T-cell (primary cell): ENCODE data around the gene TMEM86A. TPM values are rescaled to one million over a fixed set of nuclear protein-coding genes. Genes with fewer than 3 reads are reported as not detected.
A peak's percentile ranks its signal among the peaks of the same experiment; 100 is the strongest.

Experiments used
- ATAC-seq, 4 experiments: fragments of 200-7000 bp in 3 of 4; fragments of 150-1000 bp in 1 of 4; cut with Tn5 transposase; replicated peaks in 1 of 4; 1 replicate in 3 of 4; 2 replicates in 1 of 4; pipeline ENCODE4 v1.10.0; 2021; ENCODE audit warnings: moderate library complexity in 3 of 4, mild to moderate bottlenecking in 2 of 4, moderate number of reproducible peaks in 1 of 4
- CTCF ChIA-PET, 2 donors: fragments of 300-600 bp; sonication (Branson Sonifier 250); formaldehyde crosslinking; loops; one replicate each; lab custom pipeline; 2022; ENCODE audit warnings: antibody characterized with exemption in 2 of 2; lab: Charles Lee
- POLR2A ChIA-PET, 2 donors: fragments of 300-600 bp; sonication (Branson Sonifier 250); formaldehyde crosslinking; loops; one replicate each; lab custom pipeline; 2022; ENCODE audit warnings: antibody characterized with exemption in 2 of 2; lab: Charles Lee
- DNase-seq, 35 experiments: peaks; one replicate each; pipeline versions ENCODE4 v3.0.0 to v3.0.0-alpha.2; 2013 to 2023
- H3K27ac ChIP-seq: one replicate; pipeline ENCODE4 v1.5.1; 2013; ENCODE audit warnings: low read length
- H3K27me3 ChIP-seq, 2 experiments: replicated peaks in 1 of 2; 1 replicate in 1 of 2; 2 replicates in 1 of 2; pipeline versions ENCODE4 v1.6.1 to v1.7.0; 2013; ENCODE audit warnings: low read length in 1 of 2, mixed read lengths in 1 of 2; ENCODE audit not compliant: control insufficient read depth in 2 of 2, insufficient read depth in 2 of 2; ENCODE audit errors: extremely low read depth in 1 of 2
- H3K36me3 ChIP-seq, 2 donors: 1 replicate in 1 of 2; 2 replicates in 1 of 2; pipeline versions ENCODE4 v1.6.1 to v1.7.0; 2013; ENCODE audit warnings: low read length in 1 of 2; ENCODE audit not compliant: control insufficient read depth in 2 of 2, insufficient read depth in 1 of 2; ENCODE audit errors: extremely low read depth in 1 of 2
- H3K4me1 ChIP-seq, 2 experiments: 1 replicate in 1 of 2; 2 replicates in 1 of 2; pipeline versions ENCODE4 v1.6.1 to v1.7.0; 2013; ENCODE audit warnings: low read length in 2 of 2, mixed read lengths in 1 of 2; ENCODE audit not compliant: insufficient read depth in 2 of 2, control insufficient read depth in 1 of 2; ENCODE audit errors: extremely low read depth in 1 of 2
- H3K4me3 ChIP-seq, 2 donors: 1 replicate in 1 of 2; 2 replicates in 1 of 2; pipeline versions ENCODE4 v1.5.1 to v1.7.0; 2013; ENCODE audit warnings: mild to moderate bottlenecking in 2 of 2, low read length in 1 of 2, moderate library complexity in 1 of 2; ENCODE audit not compliant: control insufficient read depth in 1 of 2; ENCODE audit errors: extremely low read depth in 1 of 2
- H3K9me3 ChIP-seq: 2 replicates; pipeline ENCODE4 v1.7.0; 2013
- H3K27ac Mint-ChIP-seq, 2 donors: one replicate each; pipeline ENCODE4 v1.8.0; 2020 to 2021; ENCODE audit warnings: mild to moderate bottlenecking in 2 of 2, mixed read lengths in 2 of 2
- H3K27me3 Mint-ChIP-seq, 2 donors: one replicate each; pipeline ENCODE4 v1.8.0; 2021 to 2022; ENCODE audit warnings: mixed read lengths in 2 of 2
- H3K36me3 Mint-ChIP-seq: one replicate; pipeline ENCODE4 v1.8.0; 2021; ENCODE audit warnings: mixed read lengths
- H3K4me1 Mint-ChIP-seq, 3 donors: one replicate each; pipeline ENCODE4 v1.8.0; 2020 to 2022; ENCODE audit warnings: mixed read lengths in 3 of 3, mild to moderate bottlenecking in 1 of 3
- H3K4me3 Mint-ChIP-seq, 3 donors: one replicate each; pipeline ENCODE4 v1.8.0; 2020 to 2022; ENCODE audit warnings: mild to moderate bottlenecking in 3 of 3, mixed read lengths in 3 of 3, moderate library complexity in 3 of 3
- H3K9me3 Mint-ChIP-seq, 3 donors: one replicate each; pipeline ENCODE4 v1.8.0; 2020 to 2022; ENCODE audit warnings: mixed read lengths in 3 of 3
- WGBS: methylation state at CpG from one replicate; pipeline ENCODE4 v1.1.5; 2013; ENCODE audit warnings: missing lambda C conversion rate; ENCODE audit not compliant: insufficient coverage; 5-methylcytosine and 5-hydroxymethylcytosine counted together
- total RNA-seq, 35 experiments: library from RNA in 6 of 35; stranded (reverse) in 6 of 35; fragments of 120-200 nt in 1 of 35; gene quantifications; one replicate each; pipeline versions ENCODE4 v1.2.1 to v1.2.4 and lab custom pipeline; 2013 to 2026

Gene TMEM86A
- total RNA-seq, 5 donors from 2014 or later (not counting 1 experiment from before 2014, with no cell fraction given) = 2.5 to 6.8 (median 3.5) TPM

GRCh38 chr11:18701614-18702216, 3.1 kb downstream of the TMEM86A start:
- no peak overlapping the region for H3K27ac ChIP-seq
- DNase-seq (no peak), ATAC-seq (no peak)
- Mint-ChIP-seq H3K4me3 (no peak overlapping the region), H3K36me3 (no peaks in the 10 kb centered on the region), H3K27me3 (peaks cover 0 to 4% of the 10 kb centered on the region in 2 donors), H3K4me1 (peaks cover 31 to 49% (median 41%) of the 10 kb centered on the region in 3 donors), H3K27ac (no peak overlapping the region), H3K9me3 (no peaks in the 10 kb centered on the region)
- CTCF ChIA-PET = interaction anchor here (0.9 to 1.0 kb wide), 3 partner anchors 20 to 29 kb away, joined by 3 to 5 read pairs (median 3); no protein-coding TSS in a partner anchor
- no peak overlapping the region for H3K4me3 ChIP-seq
- POLR2A ChIA-PET = no interaction called here
- peaks cover 2 to 31% of the 10 kb centered on the region in 2 experiments for H3K4me1 ChIP-seq
- peaks cover 0 to 21% of the 10 kb centered on the region in 2 experiments for H3K27me3 ChIP-seq
- H3K9me3 ChIP-seq = no peaks in the 10 kb centered on the region
- 89% methylated on average over 17 of the region's 17 CpGs for WGBS
- H3K36me3 ChIP-seq = no peaks in the 10 kb centered on the region

GRCh38 chr11:18703001-18703763, 4.6 kb downstream of the TMEM86A start:
- Histone ChIP-seq H3K9me3 (no peaks in the 10 kb centered on the region), H3K4me1 (peaks cover 2 to 34% of the 10 kb centered on the region in 2 experiments), H3K4me3 (no peak overlapping the region), H3K27ac (no peak overlapping the region), H3K36me3 (no peaks in the 10 kb centered on the region), H3K27me3 (peaks cover 0 to 26% of the 10 kb centered on the region in 2 experiments)
- Mint-ChIP-seq H3K4me3 (no peak overlapping the region), H3K9me3 (no peaks in the 10 kb centered on the region), H3K27me3 (peaks cover 0 to 4% of the 10 kb centered on the region in 2 donors), H3K4me1 (peaks cover 33 to 49% (median 40%) of the 10 kb centered on the region in 3 donors), H3K36me3 (no peaks in the 10 kb centered on the region), H3K27ac (peak overlapping the region in 1 of 2 donors; percentile 18)
- POLR2A ChIA-PET = no interaction called here
- ATAC-seq (no peak), DNase-seq (no peak)
- CTCF ChIA-PET = interaction anchor here in 1 of 2 donors (0.8 kb wide), 1 partner anchor 28 kb away, joined by 3 read pairs; no protein-coding TSS in a partner anchor
- WGBS = 60% methylated on average over 1 of the region's 2 CpGs

GRCh38 chr11:18704045-18704645, 5.6 kb downstream of the TMEM86A start:
- 86% methylated on average over 4 of the region's 5 CpGs for WGBS
- Histone ChIP-seq H3K9me3 (no peaks in the 10 kb centered on the region), H3K27ac (no peak overlapping the region), H3K27me3 (peaks cover 0 to 26% of the 10 kb centered on the region in 2 experiments), H3K4me3 (no peak overlapping the region), H3K36me3 (no peaks in the 10 kb centered on the region), H3K4me1 (peaks cover 1 to 29% of the 10 kb centered on the region in 2 experiments)
- no peaks in the 10 kb centered on the region for H3K36me3 Mint-ChIP-seq
- CTCF ChIA-PET = interaction anchor here (0.8 to 1.3 kb wide), 2 partner anchors 18 to 27 kb away, joined by 3 to 5 read pairs; no protein-coding TSS in a partner anchor
- H3K27ac Mint-ChIP-seq = peak overlapping the region in 1 of 2 donors; percentile 15
- H3K4me1 Mint-ChIP-seq = peaks cover 31 to 45% (median 38%) of the 10 kb centered on the region in 3 donors
- no peak for ATAC-seq
- H3K9me3 Mint-ChIP-seq = no peaks in the 10 kb centered on the region
- POLR2A ChIA-PET = interaction anchor here (0.5 to 0.6 kb wide), 4 partner anchors 88 to 389 kb away, joined by 3 to 6 read pairs (median 4); no protein-coding TSS in a partner anchor
- peak overlapping the region in 1 of 3 donors; percentile 84 for H3K4me3 Mint-ChIP-seq
- DNase-seq = no peak
- peaks cover 0 to 4% of the 10 kb centered on the region in 2 donors for H3K27me3 Mint-ChIP-seq

- Histone ChIP-seq H3K4me3 (no peak overlapping the region), H3K4me1 (peaks cover 0 to 23% of the 10 kb centered on the region in 2 experiments), H3K27ac (no peak overlapping the region), H3K27me3 (peaks cover 0 to 26% of the 10 kb centered on the region in 2 experiments), H3K9me3 (no peaks in the 10 kb centered on the region), H3K36me3 (no peaks in the 10 kb centered on the region)
- DNase-seq = no peak
- Mint-ChIP-seq H3K4me3 (peak overlapping the region; percentile 59 to 84 (median 76)), H3K36me3 (no peaks in the 10 kb centered on the region), H3K4me1 (peaks cover 25 to 40% (median 33%) of the 10 kb centered on the region in 3 donors), H3K27ac (peak overlapping the region in 1 of 2 donors; percentile 14), H3K9me3 (no peaks in the 10 kb centered on the region), H3K27me3 (peaks cover 0 to 4% of the 10 kb centered on the region in 2 donors)
- WGBS = 67% methylated on average over 1 of the region's 1 CpG
- ATAC-seq = no peak
- POLR2A ChIA-PET = interaction anchor here (0.5 to 0.6 kb wide), 3 partner anchors 88 to 179 kb away, joined by 3 to 6 read pairs (median 5); no protein-coding TSS in a partner anchor
- CTCF ChIA-PET = interaction anchor here in 1 of 2 donors (1.3 kb wide), 1 partner anchor 17 kb away, joined by 5 read pairs; no protein-coding TSS in a partner anchor
Measured at GRCh38 chr11:18704698-18705097, 6.1 kb downstream of the TMEM86A start.

GRCh38 chr11:18705651-18706281, 7.2 kb downstream of the TMEM86A start:
- H3K4me3 ChIP-seq = peak overlapping the region; percentile 55 to 68
- no peaks in the 10 kb centered on the region for H3K36me3 ChIP-seq
- POLR2A ChIA-PET = interaction anchor here (0.6 to 1.0 kb wide), 2 partner anchors 73 to 180 kb away, joined by 4 to 6 read pairs; no protein-coding TSS in a partner anchor
- H3K27ac Mint-ChIP-seq = peak overlapping the region in 1 of 2 donors; percentile 16
- peaks cover 0 to 21% of the 10 kb centered on the region in 2 experiments for H3K4me1 ChIP-seq
- peak in 16 of 35 experiments; percentile 3 to 46 (median 18) for DNase-seq
- peaks cover 0 to 17% of the 10 kb centered on the region in 2 experiments for H3K27me3 ChIP-seq
- peaks cover 20 to 33% (median 28%) of the 10 kb centered on the region in 3 donors for H3K4me1 Mint-ChIP-seq
- no peaks in the 10 kb centered on the region for H3K9me3 Mint-ChIP-seq
- 9% methylated on average over 36 of the region's 46 CpGs for WGBS
- peaks cover 0 to 2% of the 10 kb centered on the region in 2 donors for H3K27me3 Mint-ChIP-seq
- CTCF ChIA-PET = interaction anchor here (1.3 to 2.0 kb wide), 2 partner anchors 16 kb away, joined by 5 to 8 read pairs; no protein-coding TSS in a partner anchor
- peak; percentile 47 to 53 (median 49) for ATAC-seq
- H3K4me3 Mint-ChIP-seq = peak overlapping the region; percentile 76 to 90 (median 84)
- no peak overlapping the region for H3K27ac ChIP-seq
- H3K9me3 ChIP-seq = no peaks in the 10 kb centered on the region
- no peaks in the 10 kb centered on the region for H3K36me3 Mint-ChIP-seq
